Measurements from ENCODE around the gene STK25. TPM values are rescaled to one million over a fixed set of nuclear protein-coding genes. Genes with fewer than 3 reads are reported as not detected.

Gene STK25
- total RNA-seq, 1 experiment from 2014 or later = 171 TPM

GRCh38 chr2:241500016-241500415 is 8.4 kb downstream of the STK25 start:
- intact Hi-C loops (cut with micrococcal nuclease; ENCODE audit: unreplicated experiment) = no loop called here
- no peak overlapping the region for H3K4me3 ChIP-seq (ENCODE audit: low read depth, low read length, poor library complexity, severe bottlenecking)
- no TSS peak for BruUV-seq (replicated peaks)
- ChIA-PET CTCF (no interaction called here), POLR2A (ENCODE audit: low non-redundant PET) (no interaction called here)
- TF ChIP-seq CTCF (conservative IDR thresholded peaks at IDR 0.05; ENCODE audit: low read depth, low read length) (no peak), EZH2 (IDR thresholded peaks at IDR 0.05; ENCODE audit: borderline replicate concordance, low read depth, low read length, poor library complexity, severe bottlenecking) (no peak)
- H3K27me3 ChIP-seq (replicated peaks; ENCODE audit: insufficient read depth, low read depth, low read length, poor library complexity) = no peaks in the 10 kb centered on the region
- H3K36me3 ChIP-seq (ENCODE audit: insufficient read depth, low read length, poor library complexity, severe bottlenecking) = peaks cover 51% of the 10 kb centered on the region
- H3K4me1 ChIP-seq (ENCODE audit: insufficient read depth, low read length, poor library complexity, severe bottlenecking) = peaks cover 19% of the 10 kb centered on the region
- peak overlapping the region; percentile 55 for H3K27ac ChIP-seq (ENCODE audit: low read depth, low read length, poor library complexity, severe bottlenecking)
- no peak for DNase-seq (ENCODE audit: low spot score)
- no peaks in the 10 kb centered on the region for H3K9me3 ChIP-seq (ENCODE audit: low read depth, low read length, poor library complexity, severe bottlenecking)

GRCh38 chr2:241499146-241499965 is 9.0 kb downstream of the STK25 start:
- intact Hi-C loops (cut with micrococcal nuclease; ENCODE audit: unreplicated experiment) = no loop called here
- CTCF ChIA-PET = no interaction called here
- H3K27ac ChIP-seq (ENCODE audit: low read depth, low read length, poor library complexity, severe bottlenecking) = peak overlapping the region; percentile 55
- peaks cover 19% of the 10 kb centered on the region for H3K4me1 ChIP-seq (ENCODE audit: insufficient read depth, low read length, poor library complexity, severe bottlenecking)
- H3K4me3 ChIP-seq (ENCODE audit: low read depth, low read length, poor library complexity, severe bottlenecking) = no peak overlapping the region
- no TSS peak for BruUV-seq (replicated peaks)
- no peaks in the 10 kb centered on the region for H3K27me3 ChIP-seq (replicated peaks; ENCODE audit: insufficient read depth, low read depth, low read length, poor library complexity)
- no peak for TF ChIP-seq EZH2 (IDR thresholded peaks at IDR 0.05; ENCODE audit: borderline replicate concordance, low read depth, low read length, poor library complexity, severe bottlenecking)
- TF ChIP-seq CTCF (conservative IDR thresholded peaks at IDR 0.05; ENCODE audit: low read depth, low read length) = no peak
- no peaks in the 10 kb centered on the region for H3K9me3 ChIP-seq (ENCODE audit: low read depth, low read length, poor library complexity, severe bottlenecking)
- POLR2A ChIA-PET (ENCODE audit: low non-redundant PET) = no interaction called here
- peaks cover 57% of the 10 kb centered on the region for H3K36me3 ChIP-seq (ENCODE audit: insufficient read depth, low read length, poor library complexity, severe bottlenecking)
- peak; percentile 80 for DNase-seq (ENCODE audit: low spot score)

GRCh38 chr2:241498115-241499070 is 10.0 kb downstream of the STK25 start:
- CTCF ChIA-PET = no interaction called here
- no peak overlapping the region for H3K4me3 ChIP-seq (ENCODE audit: low read depth, low read length, poor library complexity, severe bottlenecking)
- H3K27ac ChIP-seq (ENCODE audit: low read depth, low read length, poor library complexity, severe bottlenecking) = no peak overlapping the region
- TF ChIP-seq CTCF (conservative IDR thresholded peaks at IDR 0.05; ENCODE audit: low read depth, low read length) (no peak), EZH2 (IDR thresholded peaks at IDR 0.05; ENCODE audit: borderline replicate concordance, low read depth, low read length, poor library complexity, severe bottlenecking) (no peak)
- H3K9me3 ChIP-seq (ENCODE audit: low read depth, low read length, poor library complexity, severe bottlenecking) = no peaks in the 10 kb centered on the region
- peaks cover 64% of the 10 kb centered on the region for H3K36me3 ChIP-seq (ENCODE audit: insufficient read depth, low read length, poor library complexity, severe bottlenecking)
- H3K27me3 ChIP-seq (replicated peaks; ENCODE audit: insufficient read depth, low read depth, low read length, poor library complexity) = no peaks in the 10 kb centered on the region
- DNase-seq (ENCODE audit: low spot score) = no peak
- no TSS peak for BruUV-seq (replicated peaks)
- peaks cover 19% of the 10 kb centered on the region for H3K4me1 ChIP-seq (ENCODE audit: insufficient read depth, low read length, poor library complexity, severe bottlenecking)
- intact Hi-C loops (cut with micrococcal nuclease; ENCODE audit: unreplicated experiment) = no loop called here
- POLR2A ChIA-PET (ENCODE audit: low non-redundant PET) = no interaction called here

All from A673 (cell line).